SK-N-SH treated with all-trans-retinoic acid at 6 μM for 48 hours (cell line): ENCODE measurements around the gene GLIS2.

Source experiments
- ATAC-seq: fragments of 200-7000 bp; cut with Tn5 transposase; 3 replicates; pipeline ENCODE4 v1.9.1; 2020; ENCODE audit warnings: mild to moderate bottlenecking, moderate library complexity
- ARNTL ChIP-seq: fragments of 450-650 bp; formaldehyde crosslinking; IDR thresholded peaks from 2 replicates; pipeline ENCODE4 v1.5.0; 2020; ENCODE audit warnings: low read depth, mild to moderate bottlenecking, moderate library complexity, borderline replicate concordance
- BACH2 ChIP-seq: fragments of 250-450 bp; sonication (Bioruptor Pico); IDR thresholded peaks from 2 replicates; pipeline ENCODE4 v1.9.0; 2021; ENCODE audit warnings: mild to moderate bottlenecking, borderline replicate concordance
- CSDC2 ChIP-seq: fragments of 250-450 bp; sonication (Bioruptor Pico); IDR thresholded peaks from 2 replicates; pipeline ENCODE4 v1.5.0; 2020; ENCODE audit warnings: mild to moderate bottlenecking, moderate library complexity
- ESRRG ChIP-seq: fragments of 250-450 bp; sonication (Bioruptor Pico); IDR thresholded peaks from 2 replicates; pipeline ENCODE4 v1.6.1; 2021; ENCODE audit warnings: mild to moderate bottlenecking
- GLIS3 ChIP-seq: fragments of 250-450 bp; sonication (Bioruptor Pico); IDR thresholded peaks from 2 replicates; pipeline ENCODE4 v1.5.0; 2020; ENCODE audit warnings: mild to moderate bottlenecking, moderate library complexity
- PPARA ChIP-seq: fragments of 250-450 bp; sonication (Bioruptor Pico); IDR thresholded peaks from 2 replicates; pipeline ENCODE4 v1.5.0; 2020; ENCODE audit warnings: mild to moderate bottlenecking, borderline replicate concordance
- RARB ChIP-seq: fragments of 250-450 bp; sonication (Bioruptor Pico); IDR thresholded peaks from 2 replicates; pipeline ENCODE4 v1.8.0; 2021; ENCODE audit warnings: mild to moderate bottlenecking, moderate library complexity
- TCF4 ChIP-seq: fragments of 250-450 bp; sonication (Bioruptor Pico); IDR thresholded peaks from 2 replicates; pipeline ENCODE4 v1.8.0; 2021; ENCODE audit warnings: mild to moderate bottlenecking, moderate library complexity, borderline replicate concordance
- ZC3H10 ChIP-seq: fragments of 250-450 bp; sonication (Bioruptor Pico); IDR thresholded peaks from 2 replicates; pipeline ENCODE4 v1.5.1; 2021; ENCODE audit warnings: mild to moderate bottlenecking, moderate library complexity
- ZFP3 ChIP-seq: fragments of 250-450 bp; sonication (Bioruptor Pico); IDR thresholded peaks from 2 replicates; pipeline ENCODE4 v1.5.0; 2020; ENCODE audit warnings: mild to moderate bottlenecking, moderate library complexity
- ZFP30 ChIP-seq: fragments of 450-650 bp; formaldehyde crosslinking; IDR thresholded peaks from 2 replicates; pipeline ENCODE4 v1.5.0; 2022; ENCODE audit warnings: mild to moderate bottlenecking, moderate library complexity
- ZNF565 ChIP-seq: fragments of 450-650 bp; formaldehyde crosslinking; conservative IDR thresholded peaks from 2 replicates; pipeline ENCODE4 v1.5.0; 2020; ENCODE audit warnings: low read depth, mild to moderate bottlenecking, moderate library complexity
- ZNF70 ChIP-seq: fragments of 450-650 bp; formaldehyde crosslinking; IDR thresholded peaks from 2 replicates; pipeline ENCODE4 v1.5.0; 2020; ENCODE audit warnings: mild to moderate bottlenecking, moderate library complexity
- ZNF8 ChIP-seq: fragments of 450-650 bp; formaldehyde crosslinking; IDR thresholded peaks from 2 replicates; pipeline ENCODE4 v1.5.0; 2020; ENCODE audit warnings: mild to moderate bottlenecking, moderate library complexity
- TF ChIP-seq, protein P1 (sequence below): fragments of 250-450 bp; sonication (Bioruptor Pico); IDR thresholded peaks from 2 replicates; pipeline ENCODE4 v1.5.0; 2020; ENCODE audit warnings: mild to moderate bottlenecking, moderate library complexity
- TF ChIP-seq, protein P2 (sequence below): fragments of 250-450 bp; sonication (Bioruptor Pico); IDR thresholded peaks from 2 replicates; pipeline ENCODE4 v1.8.0; 2021; ENCODE audit warnings: low read depth, mild to moderate bottlenecking, moderate library complexity, borderline replicate concordance
- TF ChIP-seq, protein P3 (sequence below): fragments of 250-450 bp; sonication (Bioruptor Pico); IDR thresholded peaks from 2 replicates; pipeline ENCODE4 v1.5.1; 2021; ENCODE audit warnings: mild to moderate bottlenecking, moderate library complexity
- TF ChIP-seq, protein P4 (sequence below): fragments of 250-450 bp; sonication (Bioruptor Pico); IDR thresholded peaks from 2 replicates; pipeline ENCODE4 v1.8.0; 2020; ENCODE audit warnings: mild to moderate bottlenecking, moderate library complexity, borderline replicate concordance
- TF ChIP-seq, protein P5 (sequence below): fragments of 250-450 bp; sonication (Bioruptor Pico); IDR thresholded peaks from 2 replicates; pipeline ENCODE4 v1.5.1; 2020; ENCODE audit warnings: low read depth, mild to moderate bottlenecking, moderate library complexity

GLIS2 gene

DNA sequence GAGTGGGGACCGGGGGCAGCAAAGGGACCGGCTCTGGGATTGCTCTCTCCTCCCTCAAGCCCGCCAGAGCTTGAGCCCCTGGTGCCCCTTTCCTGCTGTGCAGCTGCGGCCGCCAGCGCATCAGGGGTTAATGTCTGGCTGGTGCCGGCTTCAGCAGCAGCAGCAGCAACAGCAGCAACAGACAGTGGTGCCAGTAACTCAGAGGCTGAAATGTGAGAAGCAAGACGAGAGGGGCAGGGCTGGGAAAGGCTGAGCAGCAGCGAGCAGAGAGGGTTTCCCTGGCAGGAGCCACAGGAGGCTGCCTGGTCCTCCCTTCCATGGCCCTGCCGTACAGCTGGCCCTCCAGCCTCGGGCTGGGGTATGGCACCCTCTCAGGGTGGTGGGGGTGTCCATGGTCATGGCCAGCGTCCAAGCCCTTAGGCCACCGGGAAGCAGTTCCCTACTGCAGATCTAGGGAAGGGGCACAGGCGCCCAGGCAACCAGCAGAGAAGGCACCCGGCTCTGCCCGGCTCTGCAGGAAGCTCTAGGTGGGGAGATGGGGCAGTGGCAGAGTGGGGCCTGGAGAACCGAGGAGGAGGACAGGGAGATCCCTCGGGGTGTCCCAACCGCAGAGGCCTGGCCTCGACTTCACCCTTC, 21.9 kb upstream of the GLIS2 start:
- ATAC-seq = peak; percentile 97
- TF ChIP-seq ZC3H10 (no peak), TCF4 (CRISPR knock-in tag) (peak; percentile 60; the same call in 1 of the 2 replicates), ZNF8 (CRISPR knock-in tag) (no peak)

DNA sequence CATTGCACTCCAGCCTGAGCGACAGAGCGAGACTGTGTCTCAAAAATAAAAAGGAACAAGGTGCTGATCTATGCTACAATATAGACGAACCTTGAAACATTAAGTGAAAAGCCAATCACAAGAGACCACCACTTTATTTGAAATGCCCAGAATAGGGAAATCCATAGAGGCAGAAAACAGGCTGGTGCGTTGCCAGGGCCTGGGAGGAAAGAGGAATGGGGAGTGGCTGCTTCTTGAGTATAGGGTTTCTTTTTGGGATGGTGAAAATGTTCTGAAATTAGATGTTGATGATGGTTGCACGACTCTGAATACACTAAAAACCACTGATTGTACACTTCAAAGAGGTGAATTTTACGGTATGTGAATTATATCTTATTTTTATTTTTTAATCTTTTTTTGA, 20.3 kb upstream of the GLIS2 start:
- no peak for TF ChIP-seq CSDC2 (CRISPR knock-in tag)
- no peak for TF ChIP-seq PPARA
- ATAC-seq = no peak

DNA sequence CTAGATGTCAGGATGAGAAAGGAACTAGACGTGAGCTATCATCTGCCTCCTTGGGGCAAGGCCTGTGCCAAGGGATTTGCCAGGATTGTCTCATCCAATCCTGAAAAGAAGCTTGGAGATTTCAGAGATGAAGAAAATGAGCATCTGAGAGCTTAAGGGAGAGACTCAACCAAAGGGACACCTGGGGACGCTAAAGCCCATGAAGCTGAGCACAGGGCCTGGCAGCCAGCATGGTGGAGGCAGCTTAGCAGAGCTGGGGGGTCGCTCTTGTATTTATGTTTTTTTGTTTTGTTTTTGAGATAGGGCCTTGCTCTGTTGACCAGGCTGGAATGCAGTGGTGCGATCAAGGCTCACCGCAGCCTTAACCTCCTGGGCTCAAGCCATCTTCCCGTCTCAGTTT, 18.4 kb upstream of the GLIS2 start:
- no peak for TF ChIP-seq ESRRG (CRISPR knock-in tag)
- TF ChIP-seq, protein P1, sequence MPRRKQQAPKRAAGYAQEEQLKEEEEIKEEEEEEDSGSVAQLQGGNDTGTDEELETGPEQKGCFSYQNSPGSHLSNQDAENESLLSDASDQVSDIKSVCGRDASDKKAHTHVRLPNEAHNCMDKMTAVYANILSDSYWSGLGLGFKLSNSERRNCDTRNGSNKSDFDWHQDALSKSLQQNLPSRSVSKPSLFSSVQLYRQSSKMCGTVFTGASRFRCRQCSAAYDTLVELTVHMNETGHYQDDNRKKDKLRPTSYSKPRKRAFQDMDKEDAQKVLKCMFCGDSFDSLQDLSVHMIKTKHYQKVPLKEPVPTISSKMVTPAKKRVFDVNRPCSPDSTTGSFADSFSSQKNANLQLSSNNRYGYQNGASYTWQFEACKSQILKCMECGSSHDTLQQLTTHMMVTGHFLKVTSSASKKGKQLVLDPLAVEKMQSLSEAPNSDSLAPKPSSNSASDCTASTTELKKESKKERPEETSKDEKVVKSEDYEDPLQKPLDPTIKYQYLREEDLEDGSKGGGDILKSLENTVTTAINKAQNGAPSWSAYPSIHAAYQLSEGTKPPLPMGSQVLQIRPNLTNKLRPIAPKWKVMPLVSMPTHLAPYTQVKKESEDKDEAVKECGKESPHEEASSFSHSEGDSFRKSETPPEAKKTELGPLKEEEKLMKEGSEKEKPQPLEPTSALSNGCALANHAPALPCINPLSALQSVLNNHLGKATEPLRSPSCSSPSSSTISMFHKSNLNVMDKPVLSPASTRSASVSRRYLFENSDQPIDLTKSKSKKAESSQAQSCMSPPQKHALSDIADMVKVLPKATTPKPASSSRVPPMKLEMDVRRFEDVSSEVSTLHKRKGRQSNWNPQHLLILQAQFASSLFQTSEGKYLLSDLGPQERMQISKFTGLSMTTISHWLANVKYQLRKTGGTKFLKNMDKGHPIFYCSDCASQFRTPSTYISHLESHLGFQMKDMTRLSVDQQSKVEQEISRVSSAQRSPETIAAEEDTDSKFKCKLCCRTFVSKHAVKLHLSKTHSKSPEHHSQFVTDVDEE = no peak
- TF ChIP-seq ZNF8 (CRISPR knock-in tag) = no peak
- no peak for TF ChIP-seq CSDC2 (CRISPR knock-in tag)
- no peak for TF ChIP-seq ZFP3 (CRISPR knock-in tag)
- TF ChIP-seq, protein P2, sequence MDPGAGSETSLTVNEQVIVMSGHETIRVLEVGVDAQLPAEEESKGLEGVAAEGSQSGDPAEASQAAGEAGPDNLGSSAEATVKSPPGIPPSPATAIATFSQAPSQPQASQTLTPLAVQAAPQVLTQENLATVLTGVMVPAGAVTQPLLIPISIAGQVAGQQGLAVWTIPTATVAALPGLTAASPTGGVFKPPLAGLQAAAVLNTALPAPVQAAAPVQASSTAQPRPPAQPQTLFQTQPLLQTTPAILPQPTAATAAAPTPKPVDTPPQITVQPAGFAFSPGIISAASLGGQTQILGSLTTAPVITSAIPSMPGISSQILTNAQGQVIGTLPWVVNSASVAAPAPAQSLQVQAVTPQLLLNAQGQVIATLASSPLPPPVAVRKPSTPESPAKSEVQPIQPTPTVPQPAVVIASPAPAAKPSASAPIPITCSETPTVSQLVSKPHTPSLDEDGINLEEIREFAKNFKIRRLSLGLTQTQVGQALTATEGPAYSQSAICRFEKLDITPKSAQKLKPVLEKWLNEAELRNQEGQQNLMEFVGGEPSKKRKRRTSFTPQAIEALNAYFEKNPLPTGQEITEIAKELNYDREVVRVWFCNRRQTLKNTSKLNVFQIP (CRISPR knock-in tag) = no peak
- ATAC-seq = no peak

DNA sequence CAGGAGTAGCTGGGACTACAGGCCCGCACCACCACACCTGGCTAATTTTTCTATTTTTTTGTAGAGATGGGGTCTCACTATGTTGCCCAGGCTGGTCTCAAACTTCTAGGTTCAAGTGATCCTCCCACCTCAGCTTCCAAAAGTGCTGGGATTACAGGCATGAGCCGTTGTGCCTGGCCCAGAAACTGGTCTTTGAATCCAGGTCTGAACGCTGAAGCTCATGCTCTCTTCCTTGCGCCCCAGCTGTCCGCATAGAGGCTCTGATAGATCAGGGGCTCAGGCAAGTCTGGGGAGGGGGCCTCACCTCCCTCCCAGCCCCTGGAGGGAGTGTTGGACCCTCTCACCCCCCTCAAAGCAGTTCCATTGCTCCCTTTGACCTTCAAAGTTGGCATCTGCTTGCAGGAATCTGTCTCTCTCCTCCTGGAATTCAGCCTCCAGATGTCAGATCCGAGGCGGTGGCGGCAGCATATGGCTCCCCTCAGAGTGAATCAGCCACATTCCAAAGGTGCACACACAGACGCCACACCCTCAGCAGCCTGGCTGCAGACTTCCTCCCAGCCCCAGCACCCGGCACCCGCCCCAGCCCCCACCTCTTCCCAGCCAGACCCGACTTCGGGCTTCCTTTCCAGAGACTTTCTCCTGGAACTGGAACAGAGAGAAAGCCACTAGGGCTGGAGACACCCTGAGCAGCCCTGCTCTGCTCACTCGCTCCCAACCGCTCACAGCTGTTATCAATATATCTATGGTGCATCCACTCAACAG, 16.9 kb upstream of the GLIS2 start:
- peak; percentile 43; the same call in 1 of the 2 replicates for TF ChIP-seq TCF4 (CRISPR knock-in tag)
- TF ChIP-seq ARNTL (CRISPR knock-in tag) = no peak
- TF ChIP-seq ZNF565 (CRISPR knock-in tag) = no peak
- TF ChIP-seq, all 23 proteins: peak for 1
- peak; percentile 95 for ATAC-seq

DNA sequence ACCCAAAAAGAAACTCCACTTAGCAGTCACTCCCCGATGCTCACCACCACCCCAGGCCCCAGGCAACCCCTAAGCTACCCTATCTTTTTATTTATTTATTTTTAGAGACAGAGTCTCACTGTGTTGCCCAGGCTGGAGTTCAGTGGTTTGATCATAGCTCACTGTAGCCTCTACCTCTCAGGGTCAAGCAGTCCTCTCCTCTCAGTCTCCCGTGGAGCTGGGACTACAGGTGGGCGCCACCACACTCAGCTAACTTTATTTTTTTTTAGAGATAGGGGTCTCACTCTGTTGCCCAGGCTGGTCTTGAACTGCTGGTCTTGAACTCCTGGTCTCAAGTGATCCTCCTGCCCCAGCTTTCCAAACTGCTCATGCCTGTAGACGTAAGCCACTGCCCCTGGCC, 14.7 kb upstream of the GLIS2 start:
- TF ChIP-seq TCF4 (CRISPR knock-in tag) = no peak
- TF ChIP-seq ZFP30 (CRISPR knock-in tag) = no peak
- TF ChIP-seq, protein P3, sequence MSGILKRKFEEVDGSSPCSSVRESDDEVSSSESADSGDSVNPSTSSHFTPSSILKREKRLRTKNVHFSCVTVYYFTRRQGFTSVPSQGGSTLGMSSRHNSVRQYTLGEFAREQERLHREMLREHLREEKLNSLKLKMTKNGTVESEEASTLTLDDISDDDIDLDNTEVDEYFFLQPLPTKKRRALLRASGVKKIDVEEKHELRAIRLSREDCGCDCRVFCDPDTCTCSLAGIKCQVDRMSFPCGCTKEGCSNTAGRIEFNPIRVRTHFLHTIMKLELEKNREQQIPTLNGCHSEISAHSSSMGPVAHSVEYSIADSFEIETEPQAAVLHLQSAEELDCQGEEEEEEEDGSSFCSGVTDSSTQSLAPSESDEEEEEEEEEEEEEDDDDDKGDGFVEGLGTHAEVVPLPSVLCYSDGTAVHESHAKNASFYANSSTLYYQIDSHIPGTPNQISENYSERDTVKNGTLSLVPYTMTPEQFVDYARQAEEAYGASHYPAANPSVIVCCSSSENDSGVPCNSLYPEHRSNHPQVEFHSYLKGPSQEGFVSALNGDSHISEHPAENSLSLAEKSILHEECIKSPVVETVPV (CRISPR knock-in tag) = no peak
- no peak for TF ChIP-seq RARB (CRISPR knock-in tag)
- no peak for TF ChIP-seq BACH2 (CRISPR knock-in tag)

DNA sequence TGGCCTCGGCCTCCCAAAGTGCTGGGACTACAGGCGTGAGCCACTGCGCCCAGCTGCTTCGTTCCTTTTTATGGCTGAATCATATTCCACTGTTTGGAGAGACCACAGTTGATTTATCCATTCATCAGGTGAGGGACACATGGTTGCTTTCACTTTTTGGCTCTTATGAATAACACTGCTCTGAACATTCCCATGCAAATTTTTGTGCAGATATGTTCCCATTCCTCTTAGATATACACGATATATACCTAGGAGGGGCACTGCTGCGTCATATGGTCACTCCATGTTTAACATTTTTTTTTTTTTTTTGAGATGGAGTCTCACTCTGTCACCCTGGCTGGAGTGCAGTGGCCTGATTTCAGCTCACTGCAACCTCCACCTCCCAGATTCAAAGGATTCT, 13.9 kb upstream of the GLIS2 start:
- no peak for ATAC-seq
- TF ChIP-seq, protein P4, sequence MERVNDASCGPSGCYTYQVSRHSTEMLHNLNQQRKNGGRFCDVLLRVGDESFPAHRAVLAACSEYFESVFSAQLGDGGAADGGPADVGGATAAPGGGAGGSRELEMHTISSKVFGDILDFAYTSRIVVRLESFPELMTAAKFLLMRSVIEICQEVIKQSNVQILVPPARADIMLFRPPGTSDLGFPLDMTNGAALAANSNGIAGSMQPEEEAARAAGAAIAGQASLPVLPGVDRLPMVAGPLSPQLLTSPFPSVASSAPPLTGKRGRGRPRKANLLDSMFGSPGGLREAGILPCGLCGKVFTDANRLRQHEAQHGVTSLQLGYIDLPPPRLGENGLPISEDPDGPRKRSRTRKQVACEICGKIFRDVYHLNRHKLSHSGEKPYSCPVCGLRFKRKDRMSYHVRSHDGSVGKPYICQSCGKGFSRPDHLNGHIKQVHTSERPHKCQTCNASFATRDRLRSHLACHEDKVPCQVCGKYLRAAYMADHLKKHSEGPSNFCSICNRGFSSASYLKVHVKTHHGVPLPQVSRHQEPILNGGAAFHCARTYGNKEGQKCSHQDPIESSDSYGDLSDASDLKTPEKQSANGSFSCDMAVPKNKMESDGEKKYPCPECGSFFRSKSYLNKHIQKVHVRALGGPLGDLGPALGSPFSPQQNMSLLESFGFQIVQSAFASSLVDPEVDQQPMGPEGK (CRISPR knock-in tag) = no peak
- TF ChIP-seq, protein P1 = no peak
- no peak for TF ChIP-seq ZNF70
- TF ChIP-seq TCF4 (CRISPR knock-in tag) = no peak
- TF ChIP-seq, protein P5, sequence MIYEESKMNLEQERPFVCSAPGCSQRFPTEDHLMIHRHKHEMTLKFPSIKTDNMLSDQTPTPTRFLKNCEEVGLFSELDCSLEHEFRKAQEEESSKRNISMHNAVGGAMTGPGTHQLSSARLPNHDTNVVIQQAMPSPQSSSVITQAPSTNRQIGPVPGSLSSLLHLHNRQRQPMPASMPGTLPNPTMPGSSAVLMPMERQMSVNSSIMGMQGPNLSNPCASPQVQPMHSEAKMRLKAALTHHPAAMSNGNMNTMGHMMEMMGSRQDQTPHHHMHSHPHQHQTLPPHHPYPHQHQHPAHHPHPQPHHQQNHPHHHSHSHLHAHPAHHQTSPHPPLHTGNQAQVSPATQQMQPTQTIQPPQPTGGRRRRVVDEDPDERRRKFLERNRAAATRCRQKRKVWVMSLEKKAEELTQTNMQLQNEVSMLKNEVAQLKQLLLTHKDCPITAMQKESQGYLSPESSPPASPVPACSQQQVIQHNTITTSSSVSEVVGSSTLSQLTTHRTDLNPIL (CRISPR knock-in tag) = no peak
- no peak for TF ChIP-seq ZFP3 (CRISPR knock-in tag)
- no peak for TF ChIP-seq RARB (CRISPR knock-in tag)
- no peak for TF ChIP-seq GLIS3 (CRISPR knock-in tag)
- no peak for TF ChIP-seq BACH2 (CRISPR knock-in tag)
- TF ChIP-seq ZNF565 (CRISPR knock-in tag) = no peak

More for the DNA sequence above, 14.7 kb upstream of the GLIS2 start:
- ATAC-seq = no peak
